GM19455 (cell line): ENCODE results near the gene UFSP2.

ENCODE experiments used
- ATAC-seq: cut with Tn5 transposase; IDR thresholded peaks from one replicate; pipeline ENCODE4 v1.9.1; 2021; ENCODE audit not compliant: unreplicated experiment

The UFSP2 gene

DNA sequence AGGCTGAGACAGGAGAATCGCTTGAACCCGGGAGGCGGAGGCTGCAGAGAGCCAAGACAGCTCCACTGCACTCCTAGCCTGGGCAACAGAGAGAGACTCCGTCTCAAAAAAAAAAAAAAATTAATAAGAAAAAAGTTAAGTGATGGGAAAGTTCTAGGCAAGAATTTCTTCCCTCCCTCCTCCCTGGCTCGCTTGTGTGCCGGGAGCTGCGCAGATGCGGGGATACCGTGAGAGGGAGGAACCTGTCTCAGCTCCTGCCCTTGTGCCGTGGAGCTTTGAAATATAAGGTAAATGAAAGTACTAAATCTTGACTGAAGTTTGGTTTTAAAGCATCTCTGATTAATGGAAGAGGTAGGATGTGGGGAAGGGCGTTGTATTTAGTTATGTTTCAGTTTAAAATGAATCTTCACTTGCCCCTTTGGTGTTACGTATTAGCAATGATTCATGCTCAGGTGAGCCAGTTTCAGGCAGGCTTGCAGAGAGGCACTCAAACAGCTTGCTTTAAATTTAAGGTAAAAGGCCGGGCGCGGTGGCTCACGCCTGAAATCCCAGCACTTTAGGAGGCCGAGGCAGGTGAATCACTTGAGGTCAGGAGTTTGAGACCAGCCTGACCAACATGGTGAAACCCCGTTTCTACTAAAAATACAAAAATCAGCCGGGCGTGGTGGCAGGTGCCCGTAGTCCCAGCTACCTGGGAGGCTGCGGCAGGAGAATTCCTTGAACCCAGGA, 1.4 kb upstream of the UFSP2 start:
- no peak for ATAC-seq

DNA sequence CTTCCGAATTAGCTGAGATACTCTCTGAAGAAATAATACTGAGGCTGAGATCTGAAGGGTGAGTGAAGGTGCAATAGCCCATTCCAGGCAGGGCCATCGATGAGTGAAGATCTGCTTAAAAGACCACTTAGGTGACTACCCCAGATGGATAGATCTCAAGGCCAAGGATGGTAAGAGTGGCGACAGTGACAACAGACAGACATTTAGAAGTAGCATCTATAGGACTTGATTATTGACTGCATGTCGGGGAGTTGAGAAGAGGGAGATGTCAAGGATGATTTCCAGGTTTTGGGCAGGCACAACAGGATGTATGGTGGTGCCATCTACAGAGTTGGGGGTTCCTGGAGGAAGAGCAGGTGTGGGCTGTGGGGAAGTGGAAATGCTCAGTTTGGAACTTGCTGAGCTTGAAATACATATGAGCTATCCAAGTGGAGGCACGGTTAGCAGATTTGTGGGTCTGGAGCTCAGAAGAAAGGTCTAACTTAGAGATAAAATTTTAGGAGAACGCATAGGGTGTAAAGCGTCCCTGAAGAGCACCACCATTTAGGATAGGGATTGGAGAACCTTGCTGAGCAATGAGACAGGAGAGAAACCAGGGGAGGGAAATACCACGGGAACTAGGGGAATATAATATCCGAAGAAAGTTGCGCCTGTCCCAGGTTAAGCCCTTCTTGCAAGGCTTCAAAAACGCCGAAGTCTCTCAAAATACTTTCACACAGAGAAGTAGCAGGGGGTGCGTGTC, 688 bp downstream of the UFSP2 start:
- ATAC-seq, result peak; percentile 10

DNA sequence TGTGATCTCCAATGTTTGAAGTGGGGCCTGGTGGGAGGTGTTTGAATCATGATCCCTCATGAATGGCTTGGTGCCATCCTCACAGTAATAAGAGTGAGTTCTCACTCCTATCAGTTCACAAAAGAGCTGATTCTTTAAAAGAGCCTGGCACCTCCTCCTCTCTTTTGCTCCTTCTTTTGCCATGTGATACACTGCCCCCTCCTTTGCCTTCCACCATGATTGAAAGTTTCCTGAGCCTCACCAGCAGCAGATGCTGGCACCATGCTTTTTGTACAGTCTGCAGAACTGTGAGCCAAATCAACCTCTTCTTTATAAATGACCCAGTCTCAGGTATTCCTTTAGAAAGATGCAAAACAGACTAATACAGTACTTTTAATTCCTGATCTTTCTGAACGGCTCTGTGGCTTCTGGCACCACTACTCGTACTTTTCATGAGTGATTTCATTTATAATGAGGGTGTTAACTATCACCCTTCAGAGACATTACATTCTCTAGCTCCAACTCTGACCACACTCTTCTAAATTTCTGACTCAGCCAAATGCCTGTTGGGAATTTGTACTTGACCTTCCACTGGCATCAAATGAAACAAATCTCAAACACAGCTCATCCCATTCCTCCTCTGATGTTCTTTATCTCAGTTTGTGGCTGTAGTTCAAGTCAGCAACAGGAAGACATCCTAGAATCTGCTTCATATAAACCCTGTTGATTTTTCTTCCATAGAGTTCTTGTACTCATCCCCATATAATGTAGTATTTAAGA, 4.2 kb downstream of the UFSP2 start:
- no peak for ATAC-seq

DNA sequence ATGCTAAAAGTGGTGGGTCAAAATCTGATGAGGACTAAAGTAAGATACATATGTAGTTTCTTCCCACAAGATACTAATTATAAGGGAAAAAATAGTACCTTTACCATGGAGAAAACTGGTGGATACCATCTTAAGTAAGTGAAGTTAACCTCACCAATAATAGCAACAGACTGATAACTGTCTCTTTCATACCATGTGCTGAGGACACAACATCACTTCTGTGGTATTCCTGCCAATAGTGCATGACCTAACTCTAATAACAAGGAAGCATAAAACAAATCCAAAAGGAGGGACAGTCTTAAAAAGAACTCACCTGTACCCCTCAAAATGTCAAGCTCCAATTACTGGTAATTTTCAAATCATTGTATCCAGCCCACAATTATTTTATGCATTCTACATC, 8.8 kb downstream of the UFSP2 start:
- ATAC-seq, result no peak

DNA sequence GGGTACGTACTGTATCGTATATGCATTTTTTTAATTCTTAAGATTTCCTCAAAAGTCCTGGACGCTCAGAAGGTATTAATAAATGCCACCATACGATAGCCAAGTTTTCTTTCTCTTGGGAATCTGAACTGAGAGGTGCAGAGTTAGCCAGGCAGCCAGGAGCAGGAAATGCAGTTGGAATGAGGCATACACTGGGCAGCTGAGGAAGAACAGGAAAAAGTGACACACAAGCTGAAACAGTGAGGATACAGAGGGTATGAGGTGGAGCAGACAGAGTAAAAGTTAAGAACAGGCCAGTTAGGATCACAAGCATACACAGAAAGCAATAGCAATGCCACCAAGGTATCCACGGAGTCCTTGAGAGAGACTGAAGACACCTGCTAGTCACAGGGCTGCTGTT, 13.4 kb downstream of the UFSP2 start:
- ATAC-seq, result no peak

DNA sequence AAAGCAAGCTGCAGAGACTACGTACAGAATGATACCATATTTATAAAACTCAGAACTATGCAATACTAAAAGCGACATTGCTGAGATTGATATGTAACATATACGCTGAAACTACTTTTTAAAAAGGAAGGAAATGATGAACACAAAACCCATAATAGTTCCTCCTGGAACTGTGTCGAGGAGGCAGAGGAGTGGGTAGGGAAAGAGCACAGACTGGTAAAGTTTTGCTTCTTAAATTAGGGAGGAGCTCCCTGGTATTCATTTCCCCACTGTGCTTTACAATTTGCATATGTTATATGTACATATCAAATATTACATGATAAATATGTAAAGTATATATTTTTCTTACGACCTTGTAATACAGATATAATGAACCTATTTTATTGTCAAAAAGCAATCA, 13.9 kb downstream of the UFSP2 start:
- ATAC-seq, result no peak

DNA sequence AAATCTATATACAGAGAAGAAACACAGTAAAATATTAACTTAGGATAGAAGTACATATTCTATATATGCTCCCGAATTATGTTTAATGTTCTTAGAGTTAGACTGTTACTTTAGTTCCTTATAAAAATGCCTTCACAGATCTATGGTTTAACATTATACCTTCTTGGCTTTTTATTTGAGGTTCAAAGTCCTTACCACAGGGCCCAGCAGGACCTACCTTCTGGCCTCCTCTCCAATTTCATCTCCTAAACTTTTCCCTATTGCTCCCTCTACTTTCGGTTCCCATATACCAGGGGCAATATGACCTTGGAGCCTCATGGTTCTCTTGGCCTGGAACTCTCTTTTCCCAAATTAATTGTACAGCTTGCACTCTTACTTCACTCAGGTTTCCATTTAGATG, 17.3 kb downstream of the UFSP2 start:
- no peak for ATAC-seq

DNA sequence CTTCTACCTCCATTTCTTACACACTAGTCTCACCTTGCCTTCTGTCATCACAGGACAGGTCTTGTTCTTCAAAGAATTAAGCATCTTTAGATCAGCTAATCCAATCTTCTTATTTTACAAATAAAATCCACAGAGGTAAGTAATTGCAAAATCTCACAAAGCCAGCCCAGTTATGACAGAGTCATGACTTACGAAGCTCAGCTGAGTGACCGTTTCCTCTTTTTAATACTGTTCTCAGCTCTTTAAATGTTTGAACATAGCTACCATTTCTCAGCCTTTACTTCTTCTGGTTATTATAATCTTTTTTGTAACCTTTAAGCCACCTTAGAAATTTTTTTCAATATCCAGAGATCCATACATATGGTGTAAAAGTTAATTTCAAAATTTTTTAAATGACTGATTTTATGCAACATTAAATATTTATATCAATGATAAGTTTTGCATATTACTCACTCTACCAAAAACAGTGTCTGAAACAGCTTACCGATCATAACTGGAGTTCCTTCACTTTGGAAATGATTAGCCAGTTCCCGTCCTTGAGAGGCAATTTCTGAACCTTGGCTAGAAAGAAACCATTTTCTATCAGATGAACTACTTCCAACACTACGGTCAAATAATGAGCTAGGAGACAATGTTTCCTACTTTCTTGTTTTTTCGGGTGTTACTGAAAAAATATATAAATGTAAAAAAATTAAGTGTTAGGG, 20.3 kb downstream of the UFSP2 start:
- ATAC-seq, result peak; percentile 68

DNA sequence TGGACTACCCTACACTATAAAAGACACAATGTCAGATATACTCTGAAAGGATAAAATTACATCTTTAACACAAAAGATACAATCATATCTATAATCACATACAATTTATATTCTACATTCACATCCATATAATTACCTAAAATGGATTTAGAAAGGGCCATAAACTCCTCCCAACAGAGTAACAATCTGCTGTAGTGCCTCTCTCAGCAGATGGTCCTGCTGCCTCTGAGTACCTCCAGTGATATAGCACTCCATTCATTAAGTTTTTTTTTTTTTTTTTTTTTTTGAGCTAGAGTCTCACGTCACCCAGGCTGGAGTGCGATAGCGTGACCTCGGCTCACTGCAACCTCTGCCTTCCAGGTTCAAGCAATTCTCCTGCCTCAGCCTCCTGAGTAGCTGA, 21.7 kb downstream of the UFSP2 start:
- no peak for ATAC-seq

DNA sequence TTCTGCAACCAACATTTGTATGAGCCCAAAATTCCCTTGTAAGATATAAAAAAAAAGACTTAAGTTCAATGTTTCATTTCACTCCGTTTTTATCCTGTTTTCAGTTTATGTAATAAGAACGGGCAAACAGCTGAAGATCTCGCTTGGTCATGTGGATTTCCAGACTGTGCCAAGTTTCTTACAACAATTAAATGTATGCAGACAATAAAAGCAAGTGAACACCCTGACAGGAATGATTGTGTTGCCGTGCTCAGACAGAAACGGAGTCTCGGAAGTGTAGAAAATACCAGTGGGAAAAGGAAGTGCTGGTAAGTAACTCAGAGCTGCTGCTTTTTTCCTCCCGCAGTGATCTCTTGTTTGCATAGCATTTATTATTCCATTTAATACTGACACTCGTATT, 26.3 kb downstream of the UFSP2 start:
- no peak for ATAC-seq

DNA sequence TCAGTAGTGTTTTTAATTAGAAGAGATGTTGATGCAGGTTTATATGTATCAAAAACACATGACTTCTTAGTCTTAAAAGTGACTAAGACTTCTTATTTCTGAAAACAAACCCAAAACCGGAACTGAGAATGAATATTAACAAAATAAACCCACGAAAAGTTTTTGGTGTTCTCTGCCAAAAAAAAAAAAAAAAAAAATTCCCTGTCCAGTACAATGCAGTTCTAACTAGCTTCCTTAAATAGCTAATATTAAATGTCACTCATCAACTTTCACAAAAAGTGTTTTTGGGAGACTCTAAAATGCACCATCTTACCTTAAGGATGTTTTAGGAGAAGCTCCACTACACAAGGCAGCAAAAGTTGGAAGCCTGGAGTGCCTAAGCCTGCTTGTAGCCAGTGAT, 27.1 kb downstream of the UFSP2 start:
- ATAC-seq, result no peak

DNA sequence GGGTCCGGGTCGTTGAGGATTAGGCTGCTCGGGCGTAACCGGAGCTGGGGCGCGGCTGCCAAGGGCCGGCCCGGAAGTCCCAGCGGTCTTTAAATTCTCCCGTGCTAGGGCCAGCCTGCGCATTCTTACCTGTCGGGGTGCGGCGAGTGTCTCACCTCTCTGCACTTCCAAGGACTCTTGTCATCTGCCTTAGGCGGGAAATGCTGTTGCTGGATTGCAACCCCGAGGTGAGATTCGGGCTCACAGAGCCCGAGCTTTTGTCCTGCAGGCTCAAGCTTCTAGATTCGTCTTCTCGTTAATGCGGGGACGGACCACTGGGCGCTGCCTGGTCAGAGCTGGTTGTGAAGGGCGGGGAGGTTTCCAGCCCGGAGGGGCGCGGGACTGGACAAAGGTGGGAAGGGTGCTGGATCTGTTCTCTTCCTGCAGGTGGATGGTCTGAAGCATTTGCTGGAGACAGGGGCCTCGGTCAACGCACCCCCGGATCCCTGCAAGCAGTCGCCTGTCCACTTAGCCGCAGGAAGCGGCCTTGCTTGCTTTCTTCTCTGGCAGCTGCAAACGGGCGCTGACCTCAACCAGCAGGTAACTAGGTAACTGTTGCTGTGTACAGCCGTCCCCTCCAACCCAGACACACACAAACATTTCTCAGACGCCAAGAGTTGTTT, 28.9 kb downstream of the UFSP2 start, which contains the start of gene ANKRD37:
Gene ANKRD37, plus strand, starts transcription at position 118 of the 662 bp plus-strand sequence. Its CDS starts 83 bp downstream, at position 201.
- no peak for ATAC-seq

DNA sequence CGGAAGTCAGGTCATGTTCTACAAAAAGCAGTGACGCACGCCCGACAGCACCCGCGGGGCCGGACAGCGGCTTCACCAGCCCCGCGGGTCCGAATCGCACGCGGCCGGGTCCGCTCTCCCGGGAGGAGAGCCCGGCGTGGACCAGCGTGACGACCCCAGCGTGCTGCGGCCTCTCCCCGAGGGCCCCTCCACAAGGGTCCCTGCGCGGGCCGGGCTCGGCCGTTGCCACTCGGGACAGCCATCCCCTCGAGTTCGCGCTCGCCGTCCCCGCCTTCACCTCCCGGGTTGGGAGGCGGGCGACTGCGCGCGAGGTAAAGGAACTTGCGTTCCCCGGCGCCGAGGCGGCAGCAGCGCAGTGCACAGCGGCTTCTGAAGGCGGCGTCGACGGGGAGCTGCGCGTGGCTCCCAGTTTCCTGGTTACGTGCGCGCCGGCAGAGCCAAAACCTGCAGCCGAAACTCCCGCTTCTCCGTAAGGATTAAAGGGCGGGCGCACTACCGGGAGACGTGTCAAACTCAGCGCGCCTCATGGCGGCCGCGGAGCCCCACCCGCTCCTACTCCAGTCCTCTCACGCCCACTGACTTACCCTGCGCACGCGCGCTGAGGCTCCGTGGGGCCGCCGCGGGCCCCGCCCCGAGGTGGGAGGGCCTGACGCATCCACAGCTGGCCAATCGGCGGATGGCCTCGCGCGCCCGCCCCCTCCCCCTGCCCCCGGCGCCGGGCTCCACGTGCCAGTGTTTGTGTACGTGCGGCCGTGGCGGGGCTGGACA, 29.6 kb downstream of the UFSP2 start:
- peak; percentile 80 for ATAC-seq

DNA sequence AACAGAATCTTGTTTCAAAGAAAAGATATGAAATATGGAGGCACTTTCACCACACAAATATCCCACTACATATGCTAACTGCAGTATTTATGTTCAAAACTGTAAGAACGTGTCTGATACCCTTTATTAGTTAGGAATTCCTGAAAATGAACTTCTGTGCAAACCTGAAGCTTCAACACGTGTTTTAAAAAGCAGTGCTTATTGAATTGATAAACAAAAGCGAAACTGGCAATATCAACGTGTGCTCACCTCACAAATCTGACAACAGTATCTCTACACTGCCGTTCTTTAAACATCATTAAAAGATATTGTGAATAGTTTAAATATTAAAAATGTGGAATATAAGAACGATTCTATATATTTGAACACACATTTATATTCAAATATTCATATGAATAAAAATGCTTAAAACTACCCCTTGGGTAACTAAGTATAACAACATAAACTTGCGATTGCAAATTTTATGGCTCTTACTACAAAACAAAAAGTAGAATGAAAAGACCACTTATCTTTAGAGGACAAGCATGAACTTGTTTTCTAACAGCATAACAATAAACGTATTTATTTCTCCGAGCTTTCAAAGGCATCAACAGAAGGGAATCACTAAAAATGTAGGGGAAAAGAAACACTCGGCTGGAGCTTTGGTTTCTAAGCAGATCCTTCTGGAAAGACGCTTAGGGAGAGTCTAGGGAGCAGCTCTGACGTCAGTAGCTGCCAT, 30.4 kb downstream of the UFSP2 start, which contains the start of gene LRP2BP:
Gene LRP2BP, minus strand, starts transcription at position 687 of the 718 bp plus-strand sequence. CDS start 17,738 bp downstream, outside the sequence.
- ATAC-seq, result no peak

DNA sequence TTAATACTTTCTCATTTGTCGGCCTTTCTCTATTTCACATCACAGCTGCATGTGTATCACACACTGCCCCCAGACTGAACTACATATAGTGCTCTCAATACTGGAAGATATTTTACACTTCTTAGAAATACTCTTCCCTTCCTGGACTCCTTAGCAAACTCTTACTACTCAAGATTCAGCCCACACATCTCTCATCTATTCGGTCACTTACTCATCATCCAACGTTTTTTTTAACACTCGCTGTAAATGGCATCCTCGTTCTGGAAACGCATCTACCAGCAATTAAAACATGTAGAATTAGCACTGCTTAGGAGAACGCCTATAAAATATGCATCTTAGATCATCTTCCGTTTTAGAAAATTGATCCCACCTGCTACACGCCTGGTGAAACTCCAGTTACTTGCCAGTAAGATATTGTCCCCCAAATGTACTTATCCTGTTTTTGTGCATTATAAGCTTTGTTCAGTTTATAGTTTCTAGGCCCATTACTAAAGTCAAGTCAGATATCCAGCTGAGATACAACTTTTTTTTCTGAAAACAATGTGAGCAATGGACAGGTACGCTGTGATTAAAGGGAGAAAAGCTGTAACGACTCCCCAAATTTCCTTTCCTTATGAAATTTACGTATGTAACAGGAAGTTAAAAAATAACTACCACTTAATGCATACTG, 31.1 kb downstream of the UFSP2 start:
- ATAC-seq, result no peak

DNA sequence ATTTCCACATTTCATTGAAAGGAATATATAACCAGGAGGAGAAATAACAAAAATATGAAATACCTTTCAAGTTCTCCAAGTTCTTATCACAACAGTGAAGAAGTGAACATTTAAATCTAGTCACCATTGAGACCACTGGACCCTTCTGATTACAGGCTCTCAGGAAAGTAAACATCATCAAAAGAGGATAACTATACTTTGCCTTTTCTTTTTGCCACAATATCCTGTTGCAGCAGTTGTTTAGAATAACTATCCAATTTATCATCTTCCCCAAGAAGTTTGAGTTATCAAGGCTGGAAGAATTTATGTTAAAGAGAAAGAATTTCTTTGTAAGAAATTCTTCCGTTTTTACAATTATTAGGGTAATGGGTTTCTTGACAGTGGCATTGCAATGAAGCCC, 33.6 kb downstream of the UFSP2 start:
- no peak for ATAC-seq

DNA sequence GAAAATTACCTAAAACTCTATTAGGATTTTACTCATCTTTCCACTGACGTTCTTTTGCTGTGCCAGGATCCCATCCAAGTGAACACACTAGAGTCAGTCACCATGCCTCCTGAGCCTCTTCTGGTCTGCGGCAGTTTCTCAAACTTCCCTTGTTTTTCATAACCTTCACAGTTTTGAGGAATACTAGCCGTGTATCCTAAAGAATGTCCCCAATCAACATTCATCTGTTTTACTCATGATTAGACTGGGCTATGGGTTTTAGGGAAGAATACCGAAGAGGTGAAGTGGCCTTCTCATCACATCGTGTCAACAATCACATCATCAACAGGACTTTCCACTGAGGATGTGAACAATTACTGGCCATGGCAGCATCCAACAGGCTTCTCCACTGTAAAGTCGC, 34.8 kb downstream of the UFSP2 start:
- no peak for ATAC-seq

DNA sequence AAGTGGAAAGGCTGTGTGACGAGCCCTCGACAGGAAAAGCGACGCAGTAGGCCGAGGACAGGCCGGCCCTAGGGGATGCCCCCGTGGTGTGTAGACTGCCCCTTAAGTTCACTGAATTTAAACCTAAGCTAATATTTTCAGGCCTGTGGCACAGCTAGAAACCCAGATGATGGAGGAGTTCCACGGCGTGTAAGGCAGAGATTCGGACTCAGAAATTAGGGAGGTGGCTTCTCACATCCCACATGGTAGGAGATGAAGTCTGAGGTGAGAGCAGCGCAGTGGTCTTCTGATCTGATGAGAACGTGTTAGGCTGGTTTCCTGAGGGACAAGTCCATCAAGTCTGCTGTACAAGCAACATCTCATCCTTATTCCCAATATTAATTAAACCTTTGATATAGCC, 37.8 kb downstream of the UFSP2 start:
- ATAC-seq, result no peak

DNA sequence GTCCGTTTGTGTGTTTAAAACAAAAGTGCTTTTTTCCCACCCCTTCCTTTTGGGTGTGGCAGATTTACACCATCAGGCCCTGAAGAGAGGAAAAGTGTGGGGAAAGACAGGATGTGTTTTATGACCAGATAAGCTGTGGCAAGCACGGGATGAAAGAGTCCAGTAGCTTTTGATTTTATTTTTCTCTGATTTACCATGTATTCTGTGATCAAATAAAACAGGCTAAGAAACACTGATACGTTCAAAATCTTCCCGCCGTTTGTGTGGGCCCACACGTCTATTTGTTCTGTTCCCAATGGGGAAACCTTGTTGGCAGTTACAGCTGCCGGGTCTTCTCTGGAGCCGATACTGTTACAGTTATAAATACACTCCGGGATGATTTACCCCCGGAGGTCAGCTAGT, 40.8 kb downstream of the UFSP2 start:
- no peak for ATAC-seq
